Neural cell (in vitro differentiated cells): ENCODE measurements around the gene TAC4. TPM values are rescaled to one million over a fixed set of nuclear protein-coding genes. Genes with fewer than 3 reads are reported as not detected.

ENCODE experiments used
- H2AFZ ChIP-seq: fragments of 200-600, 300-800 bp; sonication (generic), shearing (Covaris generic); 2 replicates; pipeline ENCODE4 v1.6.0; 2014; ENCODE audit warnings: low read depth, mild to moderate bottlenecking, antibody characterized with exemption, low read length, moderate library complexity
- H3F3A ChIP-seq: fragments of 200-600 bp; shearing (Covaris generic); 2 replicates; pipeline ENCODE4 v1.6.1; 2016; ENCODE audit warnings: mild to moderate bottlenecking, moderate library complexity, mixed read lengths, antibody characterized with exemption, low read length; ENCODE audit not compliant: insufficient read depth, poor library complexity, severe bottlenecking
- H3K27ac ChIP-seq: fragments of 200-600, 300-800 bp; sonication (generic), shearing (Covaris generic); 2 replicates; pipeline ENCODE4 v1.5.1; 2014; ENCODE audit warnings: mild to moderate bottlenecking, low read length, moderate library complexity
- H3K27me3 ChIP-seq: fragments of 300-800, 200-600 bp; sonication (generic), shearing (Covaris generic); 2 replicates; pipeline ENCODE4 v1.6.0; 2014; ENCODE audit warnings: mild to moderate bottlenecking, low read depth, low read length, moderate library complexity; ENCODE audit not compliant: insufficient read depth
- H3K36me3 ChIP-seq: fragments of 300-800, 200-600 bp; sonication (generic), shearing (Covaris generic); 2 replicates; pipeline ENCODE4 v1.5.1; 2014; ENCODE audit warnings: mild to moderate bottlenecking, antibody characterized with exemption, low read length, moderate library complexity; ENCODE audit not compliant: insufficient read depth
- H3K4me2 ChIP-seq: fragments of 300-800, 200-600 bp; sonication (generic), shearing (Covaris generic); 2 replicates; pipeline ENCODE4 v1.6.0; 2014; ENCODE audit warnings: mild to moderate bottlenecking, low read length
- H3K4me3 ChIP-seq: fragments of 300-800, 200-600 bp; sonication (generic), shearing (Covaris generic); 2 replicates; pipeline ENCODE4 v1.5.1; 2014; ENCODE audit warnings: mild to moderate bottlenecking, low read length, moderate library complexity
- H3K79me2 ChIP-seq: fragments of 200-600 bp; shearing (Covaris generic); replicated peaks from 2 replicates; pipeline ENCODE4 v1.6.0; 2014; ENCODE audit warnings: mild to moderate bottlenecking, low read length, moderate library complexity; ENCODE audit not compliant: insufficient read depth
- H3K9ac ChIP-seq: fragments of 300-800, 200-600 bp; sonication (generic), shearing (Covaris generic); 2 replicates; pipeline ENCODE4 v1.6.1; 2016; ENCODE audit warnings: mild to moderate bottlenecking, low read length, mixed read lengths
- H3K9me2 ChIP-seq: fragments of 200-600 bp; shearing (Covaris generic); 2 replicates; pipeline ENCODE4 v1.6.1; 2016; ENCODE audit warnings: mild to moderate bottlenecking, low read length, mixed read lengths; ENCODE audit not compliant: insufficient read depth
- H3K9me3 ChIP-seq: fragments of 200-600, 300-800 bp; sonication (generic), shearing (Covaris generic); 2 replicates; pipeline ENCODE4 v1.6.1; 2016; ENCODE audit warnings: mild to moderate bottlenecking, mixed run types, low read length, moderate library complexity, mixed read lengths
- H4K20me1 ChIP-seq: fragments of 200-600 bp; shearing (Covaris generic); 2 replicates; pipeline ENCODE4 v1.6.1; 2016; ENCODE audit warnings: mild to moderate bottlenecking, mixed run types; ENCODE audit not compliant: insufficient read depth
- CTCF ChIP-seq: fragments of 450-650 bp; IDR thresholded peaks from 2 replicates; pipeline ENCODE4 v1.5.1; 2014; ENCODE audit warnings: antibody characterized with exemption, mild to moderate bottlenecking, moderate library complexity; ENCODE audit not compliant: poor library complexity, severe bottlenecking
- EP300 ChIP-seq: fragments of 450-650 bp; conservative IDR thresholded peaks from 2 replicates; pipeline ENCODE4 v1.6.1; 2014; ENCODE audit warnings: antibody characterized with exemption, mild to moderate bottlenecking, moderate library complexity; ENCODE audit not compliant: poor library complexity, severe bottlenecking
- EZH2 ChIP-seq: fragments of 200-600, 300-800 bp; shearing (Covaris generic), sonication (generic); IDR thresholded peaks from 2 replicates; pipeline ENCODE4 v1.6.1; 2014; ENCODE audit warnings: antibody characterized with exemption, low read length, borderline replicate concordance, mild to moderate bottlenecking; ENCODE audit not compliant: insufficient read depth, poor library complexity, severe bottlenecking
- MXI1 ChIP-seq: fragments of 450-650 bp; conservative IDR thresholded peaks from 2 replicates; pipeline ENCODE4 v1.6.1; 2014; ENCODE audit warnings: antibody characterized with exemption, mild to moderate bottlenecking; ENCODE audit not compliant: poor library complexity, severe bottlenecking
- POLR2AphosphoS5 ChIP-seq: IDR thresholded peaks from 2 replicates; pipeline ENCODE4 v1.6.1; 2012
- RAD21 ChIP-seq: fragments of 450-650 bp; conservative IDR thresholded peaks from 2 replicates; pipeline ENCODE4 v1.6.1; 2014; ENCODE audit warnings: antibody characterized with exemption, mild to moderate bottlenecking, moderate library complexity
- REST ChIP-seq: IDR thresholded peaks from 2 replicates; pipeline ENCODE4 v1.6.1; 2012; ENCODE audit warnings: borderline replicate concordance
- SMC3 ChIP-seq: fragments of 450-650 bp; conservative IDR thresholded peaks from 2 replicates; pipeline ENCODE4 v1.6.1; 2014; ENCODE audit warnings: antibody characterized with exemption, mild to moderate bottlenecking, moderate library complexity; ENCODE audit not compliant: poor library complexity
- TAF1 ChIP-seq: IDR thresholded peaks from 2 replicates; pipeline ENCODE4 v1.6.1; 2012; ENCODE audit warnings: low read depth
- polyA plus RNA-seq: library from polyadenylated mRNA; depleted of rRNA; stranded (reverse); fragments of >200 nt; gene quantifications from 2 replicates; pipeline ENCODE4 v1.2.3, GENCODE V29; 2014

TAC4 gene
- polyA plus RNA-seq, 1 donor from 2014 or later, result not detected

GRCh38 chr17:49788478-49789242 lies 59.2 kb downstream of the TAC4 start, which contains the start of gene KAT7:
Gene KAT7, plus strand, starts transcription at chr17:49788681. Its CDS starts 154 bp downstream, at chr17:49788835.
- H3K4me2 ChIP-seq, result peak within 1 kb of the TSS; percentile 74
- peak within 1 kb of the TSS; percentile 89 for H3K4me3 ChIP-seq
- H4K20me1 ChIP-seq, result no peaks in the 10 kb centered on the region
- H3K9me3 ChIP-seq, result no peaks in the 10 kb centered on the region
- H3K9me2 ChIP-seq, result no peaks in the 10 kb centered on the region
- peak within 1 kb of the TSS; percentile 92 for H2AFZ ChIP-seq
- H3K79me2 ChIP-seq, result peaks cover 39% of the 10 kb centered on the region
- peak within 1 kb of the TSS; percentile 99 for H3K9ac ChIP-seq
- no peaks in the 10 kb centered on the region for H3K27me3 ChIP-seq
- H3K27ac ChIP-seq, result peak within 1 kb of the TSS; percentile 99
- no peaks in the 10 kb centered on the region for H3F3A ChIP-seq
- peaks cover 4% of the 10 kb centered on the region for H3K36me3 ChIP-seq
- peak; percentile 43 for TF ChIP-seq CTCF
- TF ChIP-seq RAD21, result peak; percentile 23
- no peak for TF ChIP-seq SMC3
- peak; percentile 77 for TF ChIP-seq TAF1
- TF ChIP-seq MXI1, result peak; percentile 85
- peak; percentile 99 for TF ChIP-seq POLR2AphosphoS5
- TF ChIP-seq EZH2, result no peak
- TF ChIP-seq EP300, result peak; percentile 71
- TF ChIP-seq REST, result peak; percentile 96

Other genes with a start within 250 kb of the TAC4 start
- 71.9 and 80.9 TPM in 2 replicates for gene SPOP, start 170.0 kb downstream of the TAC4 start, polyA plus RNA-seq
- gene SLC35B1, start 140.1 kb downstream of the TAC4 start, polyA plus RNA-seq, result 120 and 124 TPM in 2 replicates
- gene FAM117A, start 83.9 kb downstream of the TAC4 start, polyA plus RNA-seq, result 2.3 and 3.7 TPM in 2 replicates
- gene KAT7, start 59.4 kb downstream of the TAC4 start, polyA plus RNA-seq, result 25.9 and 31.0 TPM in 2 replicates
- not detected in 2 replicates for gene DLX4, start 121.1 kb upstream of the TAC4 start, polyA plus RNA-seq
- gene DLX3, start 147.2 kb upstream of the TAC4 start, polyA plus RNA-seq, result not detected in 2 replicates
- 33.0 and 37.2 TPM in 2 replicates for gene ITGA3, start 208.0 kb upstream of the TAC4 start, polyA plus RNA-seq
- gene PDK2, start 247.3 kb upstream of the TAC4 start, polyA plus RNA-seq, result 36.2 and 41.7 TPM in 2 replicates